Fibroblast of peridontal ligament (primary cell): ENCODE measurements around the gene EDIL3.

Experiments used
- DNase-seq: peaks from one replicate; pipeline ENCODE4 v3.0.0-alpha.2; 2010; ENCODE audit errors: extremely low read depth

EDIL3 gene

DNA sequence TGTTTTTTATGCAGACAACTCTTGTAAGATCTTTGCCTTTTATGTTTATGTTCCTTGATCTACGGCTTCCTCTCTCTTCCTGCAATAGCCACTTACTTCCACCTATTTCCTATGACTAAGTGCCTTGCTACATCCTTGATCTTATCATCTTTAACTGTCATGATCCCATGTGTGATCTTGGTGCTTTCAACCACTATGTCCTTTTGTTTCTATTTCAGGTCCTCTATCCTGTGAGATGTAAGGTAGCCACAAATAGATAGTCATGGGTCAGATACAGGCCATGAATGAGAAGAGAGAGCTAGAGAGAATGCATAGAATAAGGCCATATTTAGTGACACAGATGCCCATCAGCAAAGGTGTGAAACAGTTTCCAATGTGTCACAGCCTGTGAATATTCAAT, 420.4 kb downstream of the EDIL3 start:
- no peak for DNase-seq

DNA sequence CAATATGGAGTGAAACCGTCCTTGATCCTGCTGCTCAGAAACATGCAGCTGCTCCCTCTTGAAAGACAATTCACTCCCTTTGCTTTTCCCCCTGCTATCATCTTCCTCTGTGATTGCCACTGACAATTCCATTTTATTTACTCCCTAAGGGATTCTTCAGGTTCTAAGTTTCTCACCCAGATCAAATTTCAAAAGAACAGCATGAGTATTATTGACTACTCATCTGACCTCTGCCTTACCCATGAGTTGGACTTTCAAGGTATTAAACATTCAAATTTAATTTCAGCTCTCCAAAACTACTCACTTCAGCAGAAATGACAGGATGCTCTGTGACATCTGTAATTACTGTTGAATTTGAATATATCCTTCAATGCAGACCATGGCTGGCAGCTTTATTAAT, 427.5 kb downstream of the EDIL3 start:
- DNase-seq = no peak

DNA sequence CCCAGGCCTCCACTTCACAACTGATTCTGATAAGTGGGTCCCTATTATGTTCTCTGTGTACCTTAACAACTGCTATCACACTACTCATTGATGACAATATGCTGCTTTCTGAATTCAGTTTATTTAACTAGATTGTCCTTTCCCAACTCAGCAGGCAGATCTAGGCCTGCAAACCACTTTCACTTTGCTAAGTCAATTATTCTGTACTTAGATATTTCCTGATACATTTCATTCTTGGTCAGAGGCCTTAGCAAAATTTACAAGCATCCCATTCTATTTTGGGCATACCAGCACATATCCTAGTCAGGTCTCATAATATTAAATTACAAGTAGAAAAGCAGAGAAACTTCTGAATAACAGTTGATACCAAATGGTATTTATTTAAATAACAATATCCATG, 428.3 kb downstream of the EDIL3 start:
- peak; percentile 61 for DNase-seq

DNA sequence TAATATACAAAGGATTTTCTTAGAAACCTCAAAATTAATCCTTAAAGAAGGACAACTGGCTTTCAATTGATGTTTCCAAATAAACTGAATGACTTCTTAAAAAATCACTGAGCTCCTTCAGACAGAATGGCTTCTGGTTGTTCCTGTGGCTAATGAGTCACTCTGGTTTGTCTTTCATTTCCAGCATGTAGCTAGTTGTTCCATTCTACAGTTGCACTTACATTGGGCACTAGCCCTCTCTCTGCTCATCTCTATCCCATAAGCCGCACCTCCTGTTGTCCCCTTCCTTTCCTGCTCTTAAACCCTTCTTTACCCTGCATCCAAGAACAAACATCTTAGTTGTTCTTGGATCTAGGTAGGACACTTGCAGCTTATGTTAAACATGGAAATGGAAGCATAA, 428.8 kb downstream of the EDIL3 start:
- DNase-seq = peak; percentile 70

DNA sequence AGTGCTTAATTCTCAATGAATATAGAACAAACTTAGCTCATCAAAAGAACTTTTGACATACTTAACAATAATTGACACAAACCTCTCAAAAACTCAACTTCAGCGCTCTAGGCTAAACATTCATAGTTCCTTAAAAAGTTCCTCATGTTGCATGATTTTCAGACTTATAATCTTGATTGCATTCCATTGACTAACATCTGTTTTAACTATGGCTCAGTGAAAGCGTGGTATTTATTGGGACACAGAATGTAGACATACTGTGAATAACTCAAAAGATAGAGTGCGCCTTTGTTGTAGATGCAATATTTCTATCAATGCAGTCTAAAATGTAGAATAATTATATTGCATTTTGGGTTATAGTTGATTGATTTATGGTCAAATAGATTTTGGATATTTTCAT, 436.9 kb downstream of the EDIL3 start:
- DNase-seq = peak; percentile 49

DNA sequence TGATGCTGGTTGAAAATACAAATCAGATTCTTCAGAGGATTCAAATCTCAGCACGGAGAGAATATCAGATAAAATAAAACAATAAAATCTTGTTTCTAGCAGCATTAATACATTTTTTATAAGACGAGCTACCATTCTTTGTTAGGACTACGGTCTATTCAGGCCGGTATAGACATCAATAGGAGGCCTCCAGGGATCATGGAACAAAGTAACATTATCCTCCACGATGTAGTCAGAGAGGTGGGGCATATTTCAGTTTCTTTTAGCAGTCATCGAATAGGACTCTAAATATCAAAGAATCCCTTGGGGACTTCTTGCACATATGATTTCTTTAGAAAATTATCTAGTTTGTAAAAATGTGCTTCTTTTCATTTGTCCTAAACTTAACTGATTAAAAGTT, 438.2 kb downstream of the EDIL3 start:
- no peak for DNase-seq

DNA sequence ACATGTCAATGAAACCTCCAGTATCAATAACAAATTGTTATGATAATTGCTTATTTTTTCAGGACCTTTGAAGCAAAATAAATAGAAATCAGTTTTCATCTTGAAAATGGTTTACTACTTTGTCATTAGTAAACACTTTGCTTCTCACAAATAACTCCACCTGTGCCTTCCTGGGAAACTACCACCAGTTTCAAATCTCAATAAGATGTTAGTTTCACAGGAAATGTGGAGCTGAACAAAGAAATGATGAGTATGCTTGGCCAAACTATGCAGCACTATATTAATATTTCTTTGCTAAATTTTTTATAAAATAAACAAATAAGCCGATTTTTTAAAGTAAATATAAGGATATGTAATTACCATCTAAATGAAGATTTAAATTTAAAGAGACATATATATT, 442.5 kb downstream of the EDIL3 start:
- no peak for DNase-seq

DNA sequence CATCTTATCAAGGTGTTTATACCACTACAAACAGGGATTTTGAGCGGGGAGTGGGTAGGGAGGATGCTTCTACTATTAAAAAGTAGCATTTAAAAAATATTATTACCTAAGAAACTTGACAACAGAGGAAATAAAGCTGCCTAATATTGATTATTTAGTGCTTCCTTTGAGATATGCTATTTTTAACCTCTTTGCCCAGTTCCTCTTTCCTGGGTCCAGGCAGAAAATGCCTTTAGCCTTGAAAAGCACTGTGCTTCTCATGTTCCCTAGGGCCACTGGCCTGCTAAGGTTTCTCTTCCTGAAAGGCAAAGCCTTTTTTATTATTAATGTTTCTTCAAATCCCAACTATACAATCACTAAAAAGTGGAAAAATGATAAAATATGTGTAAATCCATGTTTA, 446.8 kb downstream of the EDIL3 start:
- no peak for DNase-seq

DNA sequence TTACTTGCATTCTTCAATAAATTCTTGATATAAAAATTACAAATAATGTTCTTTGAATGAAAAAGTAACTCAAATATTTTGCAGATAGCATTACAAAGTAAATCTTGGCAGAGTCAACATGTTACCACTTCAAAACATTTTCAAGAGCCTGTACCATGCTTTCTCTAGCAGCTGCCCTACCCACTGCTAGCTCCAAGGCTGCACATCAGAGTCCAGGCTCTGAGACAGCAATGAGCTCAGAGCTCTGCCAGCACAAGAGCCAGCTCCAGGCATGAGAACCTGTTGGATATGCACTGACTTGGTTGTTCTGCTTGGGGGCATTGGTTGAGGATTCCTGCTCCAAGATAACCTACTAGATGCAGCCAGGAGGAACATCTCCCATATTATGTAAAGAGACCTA, 452.7 kb downstream of the EDIL3 start:
- no peak for DNase-seq

DNA sequence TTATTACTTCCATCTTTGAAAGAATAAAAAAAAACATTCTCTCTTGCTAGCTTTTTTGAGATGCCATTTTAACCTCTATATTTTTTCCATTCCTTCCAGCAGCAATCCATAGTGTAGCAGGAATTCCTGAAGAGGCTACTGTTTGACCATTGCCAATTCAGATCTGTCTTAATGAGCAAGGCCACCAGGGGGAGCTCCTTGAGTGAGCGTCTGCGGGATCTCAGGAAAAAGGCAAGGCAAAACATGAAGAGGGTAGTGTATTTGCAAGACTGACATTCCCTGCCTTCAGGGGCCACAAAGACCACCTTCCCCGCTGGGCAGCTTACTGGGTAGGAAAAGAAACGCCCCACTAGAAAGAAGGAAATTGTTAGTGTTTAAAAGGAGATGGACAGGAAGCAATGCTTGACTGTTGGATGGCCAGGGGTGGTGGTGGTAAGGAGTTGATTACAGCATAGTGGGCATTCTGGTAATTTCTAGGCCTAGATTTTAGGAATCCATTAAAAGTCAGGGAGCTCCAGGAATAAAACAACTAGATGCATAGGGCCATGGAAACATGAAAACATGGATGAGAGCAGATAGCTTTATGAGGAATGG, 457.4 kb downstream of the EDIL3 start:
- DNase-seq = peak; percentile 82

DNA sequence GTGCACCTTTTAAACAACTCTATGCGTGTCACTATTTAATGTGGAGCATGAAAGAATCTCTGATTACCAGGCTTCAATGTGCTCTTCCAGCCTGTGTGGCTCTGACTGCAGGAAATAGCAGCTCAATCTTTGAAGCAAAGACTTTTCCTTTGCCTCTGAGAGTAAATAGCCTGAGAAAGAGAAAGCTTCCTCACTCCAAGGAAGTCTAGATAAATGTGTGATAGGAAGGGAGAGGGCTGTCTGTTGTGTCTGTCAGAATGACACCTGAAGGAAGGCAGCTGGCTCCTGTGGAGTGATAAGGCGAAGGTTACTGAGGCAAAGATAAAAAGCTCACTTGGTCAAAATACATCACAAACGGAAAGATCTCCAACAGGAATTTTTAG, 458.7 kb downstream of the EDIL3 start:
- DNase-seq = no peak

DNA sequence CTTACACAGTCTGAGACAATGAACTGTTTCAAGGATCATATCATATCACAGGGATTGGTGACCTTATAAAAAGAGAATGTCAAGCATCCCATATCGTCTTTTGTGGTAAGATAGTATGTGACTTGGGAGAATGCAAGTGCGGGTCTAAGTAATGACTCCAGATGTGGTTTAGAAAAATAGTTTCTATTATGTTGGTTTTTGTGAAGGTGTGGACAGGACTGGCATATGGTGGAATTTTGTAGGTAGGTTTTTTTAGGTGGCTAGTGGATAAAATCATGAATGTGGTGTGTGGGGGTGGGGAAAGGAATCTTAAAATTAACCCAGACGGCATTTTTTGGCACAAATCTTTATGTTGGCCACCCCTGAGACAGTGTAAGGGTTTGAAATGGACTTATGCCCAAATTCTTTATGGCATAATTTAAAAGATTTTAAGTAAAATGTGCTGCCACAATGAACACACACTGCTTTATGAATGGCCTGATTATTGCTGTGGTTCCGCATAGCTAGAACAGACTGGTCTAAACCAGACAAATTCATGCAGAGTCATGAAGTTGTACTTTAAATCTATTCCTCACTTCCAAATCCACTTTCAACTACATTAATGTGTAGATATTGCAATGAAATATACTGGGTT, 459.2 kb downstream of the EDIL3 start:
- DNase-seq = peak; percentile 79

DNA sequence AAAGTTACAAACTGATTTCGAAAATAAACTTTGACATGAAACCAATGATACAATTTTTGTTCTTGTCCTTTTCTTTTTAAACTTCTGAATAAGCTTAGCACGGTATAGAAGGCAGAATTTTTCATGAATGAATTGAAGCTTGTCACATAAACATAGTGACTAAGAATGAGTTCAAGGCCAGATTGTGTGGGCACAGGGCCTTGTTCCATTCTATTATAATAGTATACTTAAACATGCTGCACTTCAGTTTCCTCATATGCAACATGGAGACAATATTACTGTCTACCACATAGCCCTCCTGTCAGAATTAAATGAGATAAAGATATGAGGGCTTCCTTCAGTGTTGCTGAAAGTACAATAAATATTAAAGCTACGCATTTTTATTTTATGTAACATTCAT, 459.8 kb downstream of the EDIL3 start:
- DNase-seq = peak; percentile 63

DNA sequence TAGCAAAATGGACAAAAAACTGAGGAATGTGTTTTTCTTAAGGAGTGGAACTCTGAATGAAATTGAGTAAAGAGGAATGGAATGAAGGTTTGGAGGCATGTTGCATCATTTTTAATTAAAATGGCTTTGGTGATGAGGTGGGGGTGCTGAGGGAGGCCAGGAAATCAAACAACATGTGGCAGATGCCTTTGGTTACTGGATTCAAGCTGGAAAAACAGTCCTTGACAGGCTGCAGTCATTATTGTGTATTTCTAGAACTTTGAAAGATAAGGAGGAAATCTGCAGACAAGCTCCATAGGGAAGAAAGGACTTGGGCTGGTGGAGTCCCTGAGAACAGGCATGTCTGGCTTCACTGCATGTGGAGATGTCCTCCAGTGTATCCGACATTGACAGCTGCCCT, 460.5 kb downstream of the EDIL3 start:
- peak; percentile 85 for DNase-seq

DNA sequence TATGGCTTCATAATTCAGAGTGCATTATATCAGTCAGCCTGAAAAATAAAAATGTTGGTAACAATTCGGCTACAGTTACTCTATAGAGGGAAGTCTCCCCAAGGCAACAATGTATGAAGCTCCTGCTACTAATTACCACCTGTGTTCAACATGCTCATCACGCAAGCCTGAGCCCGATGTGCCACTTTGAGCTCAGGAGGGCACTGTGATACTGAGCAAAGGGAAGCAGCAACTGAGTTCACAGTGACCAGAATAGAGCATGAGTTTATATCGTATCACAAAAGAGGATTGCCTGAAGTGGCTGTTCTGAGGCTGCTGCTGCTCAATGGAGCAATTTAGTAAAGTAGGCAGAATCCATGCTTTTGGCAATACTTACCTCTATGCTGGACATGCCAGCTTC, 462.0 kb downstream of the EDIL3 start:
- DNase-seq = no peak

DNA sequence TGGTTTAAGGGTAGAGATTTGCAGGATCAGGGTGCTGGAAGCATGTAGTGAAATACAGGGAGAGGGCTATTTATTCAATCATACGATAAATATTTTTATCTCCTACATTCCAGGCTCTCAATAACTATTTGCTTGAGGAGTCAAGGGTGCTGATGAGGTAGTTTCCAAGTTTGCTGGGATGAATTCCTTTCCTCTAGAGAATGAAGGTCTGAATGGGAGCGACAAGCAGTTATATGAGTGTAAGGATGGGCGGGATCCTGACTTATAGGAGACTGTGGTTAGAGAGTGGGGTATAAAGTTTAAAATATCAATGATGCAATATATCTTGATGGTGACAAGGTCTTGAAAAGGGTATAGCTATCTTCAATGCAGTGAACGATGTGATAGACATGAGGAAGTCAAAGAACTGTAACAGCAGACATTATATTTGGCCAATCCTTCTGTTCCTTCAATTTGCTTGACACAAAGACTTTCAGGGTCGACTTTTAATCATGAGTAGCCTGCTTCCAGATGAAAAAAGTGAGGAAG, 462.9 kb downstream of the EDIL3 start:
- DNase-seq = no peak

DNA sequence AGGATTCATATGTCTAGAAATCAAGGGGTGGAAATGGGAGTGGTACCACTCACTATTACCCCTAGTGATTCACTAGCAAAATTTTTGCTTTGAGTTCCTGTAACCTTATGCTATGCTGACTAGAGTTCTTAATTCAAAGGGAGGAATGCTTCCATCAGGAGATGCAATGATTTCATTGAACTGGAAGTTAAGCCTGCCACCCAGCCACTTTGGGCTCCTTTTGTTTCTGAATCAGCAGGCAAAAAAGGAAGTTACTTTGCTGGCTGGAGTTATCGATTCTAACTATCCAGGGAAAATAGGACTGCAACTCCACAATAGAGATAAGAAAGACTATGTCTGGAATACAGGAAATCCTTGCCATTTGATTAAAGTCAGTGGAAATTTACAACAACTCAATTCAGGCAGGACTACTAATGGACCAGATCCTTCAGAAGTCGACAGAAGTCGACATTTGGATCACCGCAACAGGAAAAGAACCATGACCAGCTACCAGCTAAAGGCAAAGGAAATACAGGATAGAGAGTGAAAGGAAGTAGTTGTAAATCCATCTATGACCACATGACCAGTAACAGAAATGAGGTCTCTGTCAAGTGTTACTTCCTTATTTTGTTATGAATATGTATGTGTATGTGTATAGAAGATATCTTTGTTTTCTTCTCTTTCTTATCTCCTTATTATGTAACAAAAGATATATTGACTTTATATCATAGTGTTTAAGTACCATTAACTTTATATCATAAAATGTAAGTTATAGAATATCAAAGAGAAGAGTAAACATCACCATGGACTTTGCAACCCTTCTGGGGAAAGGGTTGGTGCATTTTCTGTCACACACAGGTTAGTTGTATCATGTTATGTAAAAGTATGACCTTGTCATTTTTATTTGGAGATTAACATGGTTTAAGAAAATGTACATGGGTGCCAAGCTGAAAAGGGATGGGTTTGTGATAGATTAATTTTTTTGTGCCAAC, 465.3 kb downstream of the EDIL3 start:
- DNase-seq = peak; percentile 62

DNA sequence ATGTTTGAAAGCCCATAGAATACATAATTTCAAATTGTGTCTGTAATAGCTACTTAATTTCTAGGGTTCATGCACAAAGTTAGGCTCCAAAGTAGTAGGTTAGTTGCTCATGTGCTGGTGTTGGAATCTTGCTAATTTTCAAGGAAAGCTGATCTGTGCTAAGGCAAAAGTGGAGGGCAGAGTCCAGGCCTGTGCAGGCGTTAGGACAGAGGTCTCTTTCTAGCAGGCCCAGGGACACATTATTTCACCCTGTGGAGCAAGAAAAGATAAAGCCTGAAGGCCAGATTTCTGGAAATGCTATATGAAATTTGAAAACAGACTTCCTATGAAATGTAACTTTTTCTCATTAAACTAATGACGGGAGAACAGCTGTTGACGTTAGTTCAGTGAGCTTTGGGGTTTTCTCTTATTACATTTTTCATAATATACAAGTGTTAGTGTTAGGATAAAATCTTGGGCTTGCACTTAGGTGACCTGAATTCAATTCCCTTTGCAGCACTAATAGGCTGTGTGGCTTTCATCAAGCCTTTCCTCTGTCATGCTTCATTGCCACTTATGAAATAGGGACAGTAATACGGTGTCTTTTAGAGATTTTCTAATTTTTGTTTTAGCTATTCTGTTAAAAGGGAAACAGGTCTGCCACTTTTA, 467.3 kb downstream of the EDIL3 start:
- DNase-seq = no peak

DNA sequence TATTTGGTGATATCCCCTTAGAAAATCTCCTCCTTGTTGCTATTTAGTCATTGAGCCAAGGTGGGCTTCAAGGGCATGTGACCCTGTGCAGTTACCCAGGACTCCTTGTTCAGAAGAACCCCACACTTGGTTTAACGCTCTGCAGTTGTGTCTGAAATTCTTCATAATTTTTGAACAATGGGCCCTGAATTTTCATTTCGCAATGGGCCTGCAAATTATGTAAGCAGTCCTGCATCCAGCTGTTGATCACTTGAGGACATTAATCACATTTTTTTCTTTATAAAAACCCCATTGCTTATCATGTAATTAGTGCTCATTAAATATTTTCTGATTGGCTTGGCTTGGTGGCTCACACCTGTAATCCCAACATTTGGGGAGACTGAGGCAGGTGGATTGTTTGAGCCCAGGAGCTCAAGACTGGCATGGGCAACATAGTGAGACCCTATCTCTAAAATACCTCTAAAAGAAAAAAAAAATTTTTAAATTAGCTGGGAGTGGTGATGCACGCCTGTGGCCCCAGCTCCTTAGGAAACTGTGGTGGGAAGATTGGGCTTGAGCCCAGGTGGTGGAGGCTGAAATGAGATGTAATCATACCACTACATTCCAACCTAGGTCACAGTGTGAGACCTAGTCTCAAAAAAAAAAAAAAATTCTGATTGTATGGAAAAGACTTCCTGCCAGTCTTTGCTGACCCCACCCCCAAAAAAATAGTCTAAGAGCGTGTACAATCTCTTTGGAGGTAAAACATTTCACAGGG, 469.8 kb downstream of the EDIL3 start:
- DNase-seq = no peak

DNA sequence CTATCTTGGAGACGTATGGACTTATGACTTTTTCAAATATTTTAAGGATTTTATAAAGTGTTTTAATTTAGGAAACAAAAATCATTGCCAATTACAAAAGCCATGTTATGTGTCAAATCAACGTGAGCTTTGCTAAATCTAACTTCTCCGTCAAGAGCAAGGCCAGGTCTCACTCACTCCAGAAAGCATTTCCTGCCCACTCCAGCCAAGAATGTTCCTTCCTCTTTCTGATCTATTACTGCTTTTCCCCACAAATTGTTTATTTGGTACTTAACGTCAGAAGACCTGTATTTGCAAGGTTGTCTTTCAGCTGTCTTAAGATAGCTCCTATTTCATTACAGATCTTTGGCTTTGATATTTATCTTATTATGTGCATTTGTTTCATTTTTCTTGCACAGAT, 470.5 kb downstream of the EDIL3 start:
- DNase-seq = no peak

DNA sequence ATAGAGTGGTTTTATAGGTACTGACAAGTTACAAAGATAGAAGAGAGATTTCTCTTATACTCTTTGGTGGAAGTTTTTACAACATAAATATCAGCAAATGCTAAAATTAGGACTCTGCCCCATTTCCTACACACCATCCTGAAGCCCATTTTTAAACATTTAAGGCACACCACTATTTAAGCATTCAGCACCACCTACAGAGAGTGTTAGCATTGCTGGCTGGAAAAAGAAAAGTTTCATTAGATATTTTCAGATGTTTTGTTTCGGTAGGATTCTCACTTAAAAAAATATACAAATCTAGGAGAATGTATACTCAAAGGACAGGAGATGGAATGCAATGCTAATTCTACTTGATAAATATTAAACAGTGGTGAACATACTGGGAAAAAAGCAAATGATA, 471.1 kb downstream of the EDIL3 start:
- DNase-seq = no peak
